ENCODE data around the gene DNAH2. TPM values are rescaled to one million over a fixed set of nuclear protein-coding genes. Genes with fewer than 3 reads are reported as not detected.

Gene DNAH2
- total and polyA plus RNA-seq, 2 of the 13 experiments (the other 11 are each of a cell fraction or from before 2014, with no cell fraction given), result not detected

- TF ChIP-seq ZNF18 (CRISPR knock-in tag; IDR thresholded peaks at IDR 0.05; ENCODE audit: insufficient replicate concordance), result peak; percentile 33
- TF ChIP-seq ZNF382 (CRISPR knock-in tag; IDR thresholded peaks at IDR 0.05; ENCODE audit: borderline replicate concordance), result no peak
- 0 out of 4 replicates have a peak, but pooled peaks of 1 of the 2 experiments have one; percentile 16 for TF ChIP-seq REST (IDR thresholded peaks at IDR 0.05; ENCODE audit: borderline replicate concordance in 1 of 2, low read depth in 1 of 2, low read length in 2 of 2)
- no peak for TF ChIP-seq ZNF329 (CRISPR knock-in tag; IDR thresholded peaks at IDR 0.05; ENCODE audit: low read depth)
- no peak for TF ChIP-seq ARNT (IDR thresholded peaks at IDR 0.05)
- TF ChIP-seq HHEX (CRISPR knock-in tag; IDR thresholded peaks at IDR 0.05), result no peak
- no peak for TF ChIP-seq ZBTB40 (IDR thresholded peaks at IDR 0.05)
- TF ChIP-seq ZBTB40 (CRISPR knock-in tag; IDR thresholded peaks at IDR 0.05), result no peak
- no peak for TF ChIP-seq HES4 (CRISPR knock-in tag; IDR thresholded peaks at IDR 0.05; ENCODE audit: borderline replicate concordance)
- 0 out of 2 replicates have a peak, but pooled peaks have one; percentile 31 for TF ChIP-seq PCBP1 (IDR thresholded peaks at IDR 0.05; ENCODE audit: borderline replicate concordance, low read depth, low read length)
- TF ChIP-seq HOXA3 (CRISPR knock-in tag; IDR thresholded peaks at IDR 0.05), result peak; percentile 56; the same call in 1 of the 2 replicates
- TF ChIP-seq ZNF761 (CRISPR knock-in tag; conservative IDR thresholded peaks at IDR 0.05), result peak; percentile 82
These were observed 126.2 kb downstream of the DNAH2 start (continued) for GRCh38 chr17:7843536-7844291.
